ENCODE data around the gene OTOG. TPM values are rescaled to one million over a fixed set of nuclear protein-coding genes. Genes with fewer than 3 reads are reported as not detected.

Gene OTOG
- total RNA-seq, 4 donors from 2014 or later: 0.09 TPM; not detected in 3

GRCh38 chr11:17607591-17608570 lies 60.8 kb downstream of the OTOG start:
- H3K27me3 ChIP-seq: no peaks in the 10 kb centered on the region
- H3K4me1 ChIP-seq: no peaks in the 10 kb centered on the region
- no peak overlapping the region for H3K4me3 ChIP-seq
- peak in 1 of 3 donors; percentile 42 for DNase-seq
- no peaks in the 10 kb centered on the region for H3K9me3 ChIP-seq
- no peak for TF ChIP-seq POLR2A (IDR thresholded peaks at IDR 0.05)
- TF ChIP-seq, protein P1, sequence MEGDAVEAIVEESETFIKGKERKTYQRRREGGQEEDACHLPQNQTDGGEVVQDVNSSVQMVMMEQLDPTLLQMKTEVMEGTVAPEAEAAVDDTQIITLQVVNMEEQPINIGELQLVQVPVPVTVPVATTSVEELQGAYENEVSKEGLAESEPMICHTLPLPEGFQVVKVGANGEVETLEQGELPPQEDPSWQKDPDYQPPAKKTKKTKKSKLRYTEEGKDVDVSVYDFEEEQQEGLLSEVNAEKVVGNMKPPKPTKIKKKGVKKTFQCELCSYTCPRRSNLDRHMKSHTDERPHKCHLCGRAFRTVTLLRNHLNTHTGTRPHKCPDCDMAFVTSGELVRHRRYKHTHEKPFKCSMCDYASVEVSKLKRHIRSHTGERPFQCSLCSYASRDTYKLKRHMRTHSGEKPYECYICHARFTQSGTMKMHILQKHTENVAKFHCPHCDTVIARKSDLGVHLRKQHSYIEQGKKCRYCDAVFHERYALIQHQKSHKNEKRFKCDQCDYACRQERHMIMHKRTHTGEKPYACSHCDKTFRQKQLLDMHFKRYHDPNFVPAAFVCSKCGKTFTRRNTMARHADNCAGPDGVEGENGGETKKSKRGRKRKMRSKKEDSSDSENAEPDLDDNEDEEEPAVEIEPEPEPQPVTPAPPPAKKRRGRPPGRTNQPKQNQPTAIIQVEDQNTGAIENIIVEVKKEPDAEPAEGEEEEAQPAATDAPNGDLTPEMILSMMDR (IDR thresholded peaks at IDR 0.05): no peak
- no peaks in the 10 kb centered on the region for H3K36me3 ChIP-seq
- no peak overlapping the region for H3K27ac ChIP-seq

- no peak overlapping the region for H3K27ac ChIP-seq
- no peaks in the 10 kb centered on the region for H3K9me3 ChIP-seq
- no peaks in the 10 kb centered on the region for H3K4me1 ChIP-seq
- no peaks in the 10 kb centered on the region for H3K27me3 ChIP-seq
- TF ChIP-seq, protein P1 (IDR thresholded peaks at IDR 0.05): no peak
- no peak for TF ChIP-seq POLR2A (IDR thresholded peaks at IDR 0.05)
- no peak overlapping the region for H3K4me3 ChIP-seq
- no peak for DNase-seq
- no peaks in the 10 kb centered on the region for H3K36me3 ChIP-seq
These were observed 61.8 kb downstream of the OTOG start for GRCh38 chr11:17608821-17609220.

GRCh38 chr11:17609291-17610084 lies 62.4 kb downstream of the OTOG start:
- Histone ChIP-seq H3K4me1 (no peaks in the 10 kb centered on the region), H3K9me3 (no peaks in the 10 kb centered on the region), H3K4me3 (no peak overlapping the region), H3K36me3 (no peaks in the 10 kb centered on the region), H3K27me3 (no peaks in the 10 kb centered on the region), H3K27ac (no peak overlapping the region)
- peak in 1 of 3 donors; percentile 26 for DNase-seq
- TF ChIP-seq, protein P1 (IDR thresholded peaks at IDR 0.05): no peak
- TF ChIP-seq POLR2A (IDR thresholded peaks at IDR 0.05): no peak

DNA sequence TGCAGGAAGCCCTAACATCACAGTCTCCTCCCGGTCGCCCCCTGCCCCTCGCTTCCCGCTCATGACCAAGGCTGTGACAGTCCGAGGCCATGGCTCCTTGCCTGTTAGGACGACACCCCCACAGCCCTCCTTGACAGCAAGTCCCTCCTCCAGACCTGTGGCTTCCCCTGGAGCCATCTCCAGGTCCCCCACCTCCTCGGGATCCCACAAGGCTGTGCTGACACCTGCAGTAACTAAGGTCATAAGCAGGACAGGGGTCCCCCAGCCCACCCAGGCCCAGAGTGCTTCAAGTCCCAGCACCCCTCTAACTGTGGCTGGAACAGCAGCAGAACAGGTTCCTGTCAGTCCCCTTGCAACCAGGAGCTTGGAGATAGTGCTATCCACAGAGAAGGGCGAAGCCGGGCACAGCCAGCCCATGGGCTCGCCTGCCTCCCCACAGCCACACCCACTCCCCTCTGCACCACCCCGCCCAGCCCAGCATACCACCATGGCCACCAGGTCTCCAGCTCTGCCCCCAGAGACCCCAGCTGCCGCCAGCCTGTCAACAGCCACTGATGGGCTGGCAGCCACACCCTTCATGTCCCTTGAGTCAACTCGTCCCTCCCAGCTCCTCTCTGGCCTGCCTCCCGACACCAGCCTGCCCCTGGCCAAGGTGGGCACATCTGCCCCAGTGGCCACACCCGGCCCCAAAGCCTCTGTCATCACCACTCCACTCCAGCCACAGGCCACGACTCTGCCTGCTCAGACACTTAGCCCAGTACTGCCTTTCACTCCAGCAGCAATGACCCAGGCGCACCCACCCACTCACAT lies 63.2 kb downstream of the OTOG start:
- DNase-seq: peak in 1 of 3 donors; percentile 36

More for the DNA sequence above, 63.2 kb downstream of the OTOG start:
- no peak for TF ChIP-seq POLR2A (IDR thresholded peaks at IDR 0.05)
- TF ChIP-seq, protein P1 (IDR thresholded peaks at IDR 0.05): no peak
- Histone ChIP-seq H3K9me3 (no peaks in the 10 kb centered on the region), H3K36me3 (no peaks in the 10 kb centered on the region), H3K27ac (no peak overlapping the region), H3K4me1 (no peaks in the 10 kb centered on the region), H3K27me3 (no peaks in the 10 kb centered on the region), H3K4me3 (no peak overlapping the region)

Data from Peyer's patch (tissue), 4 donors.